PC-3 (cell line): ENCODE results near the gene ADAM23. TPM values are rescaled to one million over a fixed set of nuclear protein-coding genes. Genes with fewer than 3 reads are reported as not detected.
"Not testable (repeated sequence)": the region's sequence is repeated elsewhere in the genome, so short reads cannot be mapped to it uniquely, and the experiment has no call there.

ENCODE experiments used
- ATAC-seq: fragments of 200-7000 bp; cut with Tn5 transposase; 2 replicates; pipeline ENCODE4 v1.9.1; 2020; ENCODE audit warnings: mild to moderate bottlenecking, moderate library complexity
- Bru-seq: library from RNA; stranded (reverse); fragments of 400-500 nt; gene quantifications from one replicate; lab custom pipeline; 2021; lab: Mats Ljungman, UMichigan
- BruChase-seq, 2 experiments: library from RNA; stranded (reverse); fragments of 400-500 nt; gene quantifications; one replicate each; lab custom pipeline; 2021; lab: Mats Ljungman, UMichigan
- BruUV-seq: library from RNA; stranded (reverse); fragments of 400-500 nt; replicated peaks from 2 replicates; lab custom pipeline; 2021; lab: Mats Ljungman, UMichigan
- CTCF ChIA-PET: fragments of 300-600 bp; sonication (Branson Sonifier 250); formaldehyde crosslinking; loops from one replicate; lab custom pipeline; 2022; ENCODE audit warnings: antibody characterized with exemption; lab: Charles Lee
- POLR2A ChIA-PET: fragments of 300-600 bp; sonication (Branson Sonifier 250); formaldehyde crosslinking; loops from one replicate; lab custom pipeline; 2022; ENCODE audit warnings: antibody characterized with exemption; ENCODE audit not compliant: unreplicated experiment; lab: Charles Lee
- DNase-seq: peaks from one replicate; pipeline ENCODE4 v3.0.0-alpha.2; 2015
- H2AFZ ChIP-seq: fragments of 300-600 bp; sonication (generic); 2 replicates; pipeline ENCODE4 v1.6.0; 2016; ENCODE audit warnings: antibody characterized with exemption, low read length
- H3F3A ChIP-seq: fragments of 300-600 bp; sonication (generic); one replicate; pipeline ENCODE4 v1.6.0; 2017; ENCODE audit warnings: antibody characterized with exemption, low read length, control low read depth, mild to moderate bottlenecking; ENCODE audit not compliant: unreplicated experiment
- H3K27ac ChIP-seq: fragments of 300-600 bp; sonication (generic); 2 replicates; pipeline ENCODE4 v1.5.1; 2016; ENCODE audit warnings: mild to moderate bottlenecking, low read length
- H3K27me3 ChIP-seq: fragments of 300-600 bp; sonication (generic); 2 replicates; pipeline ENCODE4 v1.6.1; 2016; ENCODE audit warnings: low read length, mixed read lengths
- H3K36me3 ChIP-seq: fragments of 300-600 bp; sonication (generic); 2 replicates; pipeline ENCODE4 v1.6.1; 2016; ENCODE audit warnings: low read depth, mixed run types, low read length, mixed read lengths
- H3K4me1 ChIP-seq: fragments of 300-600 bp; sonication (generic); 2 replicates; pipeline ENCODE4 v1.5.1; 2016; ENCODE audit warnings: low read length; ENCODE audit not compliant: insufficient read depth
- H3K4me2 ChIP-seq: fragments of 300-600 bp; sonication (generic); 2 replicates; pipeline ENCODE4 v1.6.0; 2016; ENCODE audit warnings: low read length
- H3K4me3 ChIP-seq: fragments of 300-600 bp; sonication (generic); 2 replicates; pipeline ENCODE4 v1.5.1; 2016; ENCODE audit warnings: mild to moderate bottlenecking, low read length, mixed read lengths
- H3K79me2 ChIP-seq: fragments of 300-600 bp; sonication (generic); 2 replicates; pipeline ENCODE4 v1.6.1; 2017; ENCODE audit warnings: low read length, mixed read lengths
- H3K9ac ChIP-seq: fragments of 300-600 bp; sonication (generic); 2 replicates; pipeline ENCODE4 v1.6.0; 2016; ENCODE audit warnings: mild to moderate bottlenecking, low read length
- H3K9me2 ChIP-seq: fragments of 300-600 bp; sonication (generic); replicated peaks from 2 replicates; pipeline ENCODE4 v1.6.1; 2016; ENCODE audit warnings: mixed run types, low read length, mixed read lengths
- H3K9me3 ChIP-seq: fragments of 300-600 bp; sonication (generic); 2 replicates; pipeline ENCODE4 v1.6.1; 2016; ENCODE audit warnings: low read length, mixed read lengths
- H4K20me1 ChIP-seq: fragments of 300-600 bp; sonication (generic); 2 replicates; pipeline ENCODE4 v1.6.1; 2016; ENCODE audit warnings: low read length, mixed read lengths
- EZH2 ChIP-seq: fragments of 300-600 bp; sonication (generic); IDR thresholded peaks from one replicate; pipeline ENCODE4 v1.6.1; 2017; ENCODE audit warnings: antibody characterized with exemption, mild to moderate bottlenecking, low read length; ENCODE audit not compliant: unreplicated experiment
- EZH2phosphoT487 ChIP-seq: fragments of 300-600 bp; sonication (generic); IDR thresholded peaks from 2 replicates; pipeline ENCODE4 v1.6.1; 2018; ENCODE audit warnings: mild to moderate bottlenecking, antibody characterized with exemption, low read length, borderline replicate concordance
- intact Hi-C: fragments of 100-400 bp; cut with micrococcal nuclease; formaldehyde crosslinking; loops from 2 replicates; pipeline ENCODE4 v1.9.0; 2023
- long read RNA-seq: library from polyadenylated mRNA; unstranded; transcript quantifications from one replicate; pipeline ENCODE4 v2.0.0, GENCODE V29; 2021; ENCODE audit not compliant: unreplicated experiment
- total RNA-seq: library from RNA; depleted of rRNA; stranded (reverse); fragments of >200 nt; gene quantifications from 2 replicates; pipeline ENCODE4 v1.2.3, GENCODE V29; 2014; rRNA removed
- TF ChIP-seq, protein P1 (sequence below): fragments of 300-600 bp; sonication (generic); conservative IDR thresholded peaks from 2 replicates; pipeline ENCODE4 v1.5.1; 2017; ENCODE audit warnings: antibody characterized with exemption, low read depth, mild to moderate bottlenecking, low read length

The ADAM23 gene, protein sequence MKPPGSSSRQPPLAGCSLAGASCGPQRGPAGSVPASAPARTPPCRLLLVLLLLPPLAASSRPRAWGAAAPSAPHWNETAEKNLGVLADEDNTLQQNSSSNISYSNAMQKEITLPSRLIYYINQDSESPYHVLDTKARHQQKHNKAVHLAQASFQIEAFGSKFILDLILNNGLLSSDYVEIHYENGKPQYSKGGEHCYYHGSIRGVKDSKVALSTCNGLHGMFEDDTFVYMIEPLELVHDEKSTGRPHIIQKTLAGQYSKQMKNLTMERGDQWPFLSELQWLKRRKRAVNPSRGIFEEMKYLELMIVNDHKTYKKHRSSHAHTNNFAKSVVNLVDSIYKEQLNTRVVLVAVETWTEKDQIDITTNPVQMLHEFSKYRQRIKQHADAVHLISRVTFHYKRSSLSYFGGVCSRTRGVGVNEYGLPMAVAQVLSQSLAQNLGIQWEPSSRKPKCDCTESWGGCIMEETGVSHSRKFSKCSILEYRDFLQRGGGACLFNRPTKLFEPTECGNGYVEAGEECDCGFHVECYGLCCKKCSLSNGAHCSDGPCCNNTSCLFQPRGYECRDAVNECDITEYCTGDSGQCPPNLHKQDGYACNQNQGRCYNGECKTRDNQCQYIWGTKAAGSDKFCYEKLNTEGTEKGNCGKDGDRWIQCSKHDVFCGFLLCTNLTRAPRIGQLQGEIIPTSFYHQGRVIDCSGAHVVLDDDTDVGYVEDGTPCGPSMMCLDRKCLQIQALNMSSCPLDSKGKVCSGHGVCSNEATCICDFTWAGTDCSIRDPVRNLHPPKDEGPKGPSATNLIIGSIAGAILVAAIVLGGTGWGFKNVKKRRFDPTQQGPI
- 0.22 and 0.69 TPM in 2 replicates for total RNA-seq
- percentile 15 among the genes with signal in this experiment for Bru-seq, nascent RNA
- BruChase-seq, experiment 1, labeled RNA remaining after a 6-hour chase = percentile 15 among the genes with signal in this experiment
- percentile 21 among the genes with signal in this experiment for BruChase-seq, experiment 2, labeled RNA remaining after a 2-hour chase
- long read RNA-seq = 0 reads

DNA sequence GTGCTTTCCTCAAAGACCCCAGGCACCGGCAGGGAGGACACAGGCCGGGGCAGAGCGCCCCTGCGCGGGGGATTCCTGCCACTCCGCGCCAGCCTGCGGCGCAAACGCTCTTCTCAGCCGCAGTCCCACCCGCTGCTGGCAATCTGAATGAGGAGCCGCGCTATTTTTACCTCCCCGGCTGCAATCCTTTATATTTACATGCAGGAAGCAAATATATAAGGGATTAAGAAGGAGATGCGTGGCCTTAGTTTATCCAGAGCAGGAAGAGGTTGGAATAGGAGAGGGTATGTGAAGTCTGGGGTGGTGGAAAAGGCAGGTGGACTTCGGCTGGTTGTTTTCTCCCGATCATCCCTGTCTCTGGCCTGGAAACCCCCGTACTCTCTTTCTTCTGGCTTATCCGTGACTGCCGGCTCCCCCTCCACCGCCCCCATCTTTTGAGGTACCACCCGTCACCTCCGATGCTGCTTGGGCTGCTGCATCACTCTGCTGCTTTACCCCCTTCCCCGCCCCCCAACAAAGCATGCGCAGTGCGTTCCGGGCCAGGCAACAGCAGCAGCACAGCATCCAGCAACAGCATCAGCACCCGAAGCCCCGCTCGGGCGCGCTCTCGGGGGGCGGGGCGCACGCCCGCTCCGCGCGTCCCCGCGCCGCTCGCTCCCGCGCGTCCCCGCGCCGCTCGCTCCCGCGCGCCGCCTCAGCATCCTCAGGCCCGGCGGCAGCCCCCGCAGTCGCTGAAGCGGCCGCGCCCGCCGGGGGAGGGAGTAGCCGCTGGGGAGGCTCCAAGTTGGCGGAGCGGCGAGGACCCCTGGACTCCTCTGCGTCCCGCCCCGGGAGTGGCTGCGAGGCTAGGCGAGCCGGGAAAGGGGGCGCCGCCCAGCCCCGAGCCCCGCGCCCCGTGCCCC is at the start of gene ADAM23:
TSS of gene ADAM23 (plus strand) at position 700 of the 902 bp plus-strand sequence. CDS start 335 bp downstream, outside the sequence.
- CTCF ChIA-PET = no interaction called here
- no TSS peak for BruUV-seq

DNA sequence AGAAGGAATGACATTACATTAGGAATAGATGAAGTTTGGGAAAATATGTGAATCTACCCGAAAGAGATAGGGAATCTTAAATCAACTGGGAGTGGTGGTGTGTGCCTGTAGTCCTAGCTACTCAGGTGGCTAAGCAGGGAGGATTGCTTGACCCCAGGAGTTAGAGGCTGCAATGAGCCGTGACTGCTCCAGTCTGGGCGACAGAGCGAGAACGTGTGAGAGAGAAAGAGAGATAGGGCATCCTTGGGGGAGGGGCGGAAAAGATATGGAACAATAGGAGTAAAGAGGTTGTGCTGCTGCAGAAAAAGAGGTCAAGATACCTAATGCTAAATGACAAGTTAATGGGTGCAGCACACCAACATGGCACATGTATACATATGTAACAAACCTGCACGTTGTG is 47.1 kb upstream of the ADAM23 start:
- Histone ChIP-seq H3K36me3 (no peaks in the 10 kb centered on the region), H3K27ac (no peak overlapping the region), H3K9me3 (no peaks in the 10 kb centered on the region), H3K4me3 (no peak overlapping the region), H4K20me1 (no peaks in the 10 kb centered on the region), H3K4me2 (no peak overlapping the region), H3K9ac (no peak overlapping the region), H2AFZ (no peak overlapping the region), H3F3A (no peaks in the 10 kb centered on the region), H3K27me3 (peaks cover 6% of the 10 kb centered on the region; the same call in 1 of the 2 replicates), H3K79me2 (no peaks in the 10 kb centered on the region), H3K4me1 (no peaks in the 10 kb centered on the region), H3K9me2 (no peaks in the 10 kb centered on the region)
- DNase-seq (no peak), ATAC-seq (no peak)
- ChIA-PET POLR2A (no interaction called here), CTCF (no interaction called here)
- TF ChIP-seq EZH2phosphoT487 (no peak), EZH2 (no peak)
- TF ChIP-seq, protein P1, sequence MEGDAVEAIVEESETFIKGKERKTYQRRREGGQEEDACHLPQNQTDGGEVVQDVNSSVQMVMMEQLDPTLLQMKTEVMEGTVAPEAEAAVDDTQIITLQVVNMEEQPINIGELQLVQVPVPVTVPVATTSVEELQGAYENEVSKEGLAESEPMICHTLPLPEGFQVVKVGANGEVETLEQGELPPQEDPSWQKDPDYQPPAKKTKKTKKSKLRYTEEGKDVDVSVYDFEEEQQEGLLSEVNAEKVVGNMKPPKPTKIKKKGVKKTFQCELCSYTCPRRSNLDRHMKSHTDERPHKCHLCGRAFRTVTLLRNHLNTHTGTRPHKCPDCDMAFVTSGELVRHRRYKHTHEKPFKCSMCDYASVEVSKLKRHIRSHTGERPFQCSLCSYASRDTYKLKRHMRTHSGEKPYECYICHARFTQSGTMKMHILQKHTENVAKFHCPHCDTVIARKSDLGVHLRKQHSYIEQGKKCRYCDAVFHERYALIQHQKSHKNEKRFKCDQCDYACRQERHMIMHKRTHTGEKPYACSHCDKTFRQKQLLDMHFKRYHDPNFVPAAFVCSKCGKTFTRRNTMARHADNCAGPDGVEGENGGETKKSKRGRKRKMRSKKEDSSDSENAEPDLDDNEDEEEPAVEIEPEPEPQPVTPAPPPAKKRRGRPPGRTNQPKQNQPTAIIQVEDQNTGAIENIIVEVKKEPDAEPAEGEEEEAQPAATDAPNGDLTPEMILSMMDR = no peak
- BruUV-seq = no TSS peak
- intact Hi-C loops = no loop called here

More for the DNA sequence above, at the start of gene ADAM23:
- DNase-seq = peak; percentile 12
- POLR2A ChIA-PET = no interaction called here
- Histone ChIP-seq H3K9ac (no peak within 1 kb of the TSS), H3K9me2 (no peaks in the 10 kb centered on the region), H3K36me3 (no peaks in the 10 kb centered on the region), H3F3A (no peaks in the 10 kb centered on the region), H3K79me2 (no peaks in the 10 kb centered on the region), H3K9me3 (no peaks in the 10 kb centered on the region), H3K4me1 (no peaks in the 10 kb centered on the region), H3K27me3 (peaks cover 73% of the 10 kb centered on the region), H3K4me2 (peak within 1 kb of the TSS; percentile 82), H2AFZ (peak within 1 kb of the TSS; percentile 73), H4K20me1 (no peaks in the 10 kb centered on the region), H3K4me3 (peak within 1 kb of the TSS; percentile 64), H3K27ac (no peak within 1 kb of the TSS)
- TF ChIP-seq, protein P1 = no peak
- TF ChIP-seq EZH2 (peak; percentile 98), EZH2phosphoT487 (peak; percentile 71; the same call in 1 of the 2 replicates)
- intact Hi-C loops = loop anchor here (5.0 kb wide), 1 partner anchor 281 kb away; no protein-coding TSS in a partner anchor
- peak; percentile 47 for ATAC-seq

DNA sequence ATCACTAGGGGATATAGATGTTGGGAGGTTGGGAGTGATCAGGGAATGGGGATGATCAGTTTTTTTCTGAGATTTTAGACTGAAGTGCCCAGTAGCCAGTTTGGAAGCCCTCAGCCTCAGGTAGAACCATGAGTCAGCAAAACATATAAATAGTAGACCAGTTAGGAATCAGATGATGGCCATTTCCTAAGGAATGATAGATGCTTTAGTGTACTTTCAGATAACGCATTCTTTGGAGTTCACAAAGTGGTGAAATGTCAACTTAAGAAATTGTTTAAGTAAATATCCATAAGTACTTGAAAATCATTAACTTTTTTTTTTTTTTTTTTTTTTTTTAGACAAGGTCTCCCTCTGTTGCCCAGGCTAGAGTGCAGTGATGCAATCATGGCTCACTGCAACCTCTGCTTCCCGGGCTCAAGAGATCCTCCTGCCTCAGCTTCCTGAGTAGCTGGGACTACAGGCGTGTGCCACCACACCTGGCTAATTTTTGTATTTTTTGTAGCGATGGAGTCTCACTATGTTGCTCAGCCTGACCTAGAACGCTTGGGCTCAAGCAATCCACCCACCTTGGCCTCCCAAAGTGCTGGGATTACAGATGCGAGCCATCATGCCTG is 40.3 kb upstream of the ADAM23 start:
- H3K27me3 ChIP-seq, intact Hi-C loops, H3K36me3 ChIP-seq, H3K9me3 ChIP-seq, BruUV-seq, H3F3A ChIP-seq, H3K9me2 ChIP-seq, DNase-seq, H3K27ac ChIP-seq, H3K4me2 ChIP-seq, H3K79me2 ChIP-seq, H2AFZ ChIP-seq, H3K4me1 ChIP-seq, H3K9ac ChIP-seq, CTCF ChIA-PET, ATAC-seq, H3K4me3 ChIP-seq, H4K20me1 ChIP-seq, POLR2A ChIA-PET: not testable (repeated sequence)
